ENCODE data around the gene SLC18B1.

Gene SLC18B1

GRCh38 chr6:132797951-132798868 is at the start of gene SLC18B1:
SLC18B1 (minus strand) TSS chr6:132798637; CDS start chr6:132798456, 181 bp downstream.
- peak in 1 of 2 experiments; percentile 70 for DNase-seq

DNA sequence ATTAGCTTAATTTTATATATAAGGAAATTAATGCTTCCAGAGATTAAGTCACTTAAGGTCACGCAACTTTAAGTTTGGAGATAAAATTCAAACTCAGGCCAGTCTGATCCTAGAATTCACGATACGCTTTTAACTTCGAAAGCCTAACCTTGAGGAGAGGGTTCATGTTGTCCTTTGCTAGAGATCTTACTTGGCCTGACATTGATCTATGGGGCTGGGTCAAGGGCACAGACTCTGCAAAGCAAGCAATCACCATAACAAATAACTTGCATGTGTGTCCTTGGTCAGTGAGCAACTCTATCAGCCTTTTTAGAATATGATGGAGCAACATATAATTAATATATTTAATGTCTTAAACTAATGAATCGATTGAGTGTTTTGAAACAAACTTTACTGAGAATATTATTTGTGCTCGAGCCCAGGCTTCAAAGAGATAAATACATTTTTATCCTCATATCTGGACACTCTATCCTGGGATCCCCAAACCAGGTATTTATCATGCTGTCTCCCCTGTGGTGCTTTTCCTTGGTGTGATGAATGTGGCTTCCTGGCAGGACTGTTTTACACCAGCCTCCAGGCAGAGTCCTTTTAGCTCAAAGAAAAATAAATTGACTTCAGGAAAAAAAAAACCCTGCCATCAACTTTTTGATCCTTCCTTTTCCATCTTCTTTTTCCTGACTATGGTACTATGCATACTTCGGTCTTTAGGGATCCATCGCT is 45.0 kb upstream of the SLC18B1 start:
- no peak for DNase-seq

GRCh38 chr6:132841966-132842365 is 43.5 kb upstream of the SLC18B1 start:
- DNase-seq, result no peak

GRCh38 chr6:132832891-132833290 is 34.5 kb upstream of the SLC18B1 start:
- DNase-seq, result no peak

- peak in 1 of 2 experiments; percentile 61 for DNase-seq
These were observed 31.9 kb upstream of the SLC18B1 start for GRCh38 chr6:132830334-132830751.

DNA sequence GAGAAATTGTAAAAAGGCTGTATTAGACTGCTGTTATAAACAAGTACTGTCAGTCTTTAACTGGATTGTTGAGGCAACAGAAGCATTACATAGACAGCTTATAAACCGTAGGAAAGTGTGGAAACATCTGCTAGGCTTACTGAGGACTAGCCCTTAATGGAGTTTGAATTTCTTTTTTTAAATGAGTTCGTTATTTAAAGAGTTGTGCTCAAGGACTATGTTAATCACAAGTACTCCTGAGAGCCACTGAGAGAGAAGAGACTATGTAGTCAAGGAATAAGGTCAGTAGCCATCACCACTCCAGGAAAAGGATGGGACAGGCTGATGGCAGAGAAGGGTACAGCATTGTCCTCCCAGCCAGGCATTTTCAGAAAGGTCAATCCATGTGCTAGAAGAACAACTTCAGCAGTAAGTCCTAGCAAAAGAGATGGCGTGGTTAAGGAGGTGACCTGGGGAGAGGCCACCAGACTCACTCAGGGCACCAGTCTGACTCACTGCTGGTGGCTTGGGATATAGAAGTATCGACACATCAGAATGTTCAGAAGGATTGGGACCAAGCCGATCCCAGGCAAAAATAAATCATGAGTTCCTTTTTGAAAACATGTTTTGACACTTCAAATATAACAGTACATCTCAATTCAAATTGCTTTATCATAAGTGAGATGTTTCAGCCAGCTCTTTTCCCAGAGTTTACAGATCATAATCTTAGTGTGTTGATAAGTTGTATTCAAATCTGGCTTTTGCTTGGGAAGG is 22.4 kb upstream of the SLC18B1 start:
- DNase-seq, result no peak

GRCh38 chr6:132819405-132820161 is 21.1 kb upstream of the SLC18B1 start:
- DNase-seq, result peak in 1 of 2 experiments; percentile 21

DNA sequence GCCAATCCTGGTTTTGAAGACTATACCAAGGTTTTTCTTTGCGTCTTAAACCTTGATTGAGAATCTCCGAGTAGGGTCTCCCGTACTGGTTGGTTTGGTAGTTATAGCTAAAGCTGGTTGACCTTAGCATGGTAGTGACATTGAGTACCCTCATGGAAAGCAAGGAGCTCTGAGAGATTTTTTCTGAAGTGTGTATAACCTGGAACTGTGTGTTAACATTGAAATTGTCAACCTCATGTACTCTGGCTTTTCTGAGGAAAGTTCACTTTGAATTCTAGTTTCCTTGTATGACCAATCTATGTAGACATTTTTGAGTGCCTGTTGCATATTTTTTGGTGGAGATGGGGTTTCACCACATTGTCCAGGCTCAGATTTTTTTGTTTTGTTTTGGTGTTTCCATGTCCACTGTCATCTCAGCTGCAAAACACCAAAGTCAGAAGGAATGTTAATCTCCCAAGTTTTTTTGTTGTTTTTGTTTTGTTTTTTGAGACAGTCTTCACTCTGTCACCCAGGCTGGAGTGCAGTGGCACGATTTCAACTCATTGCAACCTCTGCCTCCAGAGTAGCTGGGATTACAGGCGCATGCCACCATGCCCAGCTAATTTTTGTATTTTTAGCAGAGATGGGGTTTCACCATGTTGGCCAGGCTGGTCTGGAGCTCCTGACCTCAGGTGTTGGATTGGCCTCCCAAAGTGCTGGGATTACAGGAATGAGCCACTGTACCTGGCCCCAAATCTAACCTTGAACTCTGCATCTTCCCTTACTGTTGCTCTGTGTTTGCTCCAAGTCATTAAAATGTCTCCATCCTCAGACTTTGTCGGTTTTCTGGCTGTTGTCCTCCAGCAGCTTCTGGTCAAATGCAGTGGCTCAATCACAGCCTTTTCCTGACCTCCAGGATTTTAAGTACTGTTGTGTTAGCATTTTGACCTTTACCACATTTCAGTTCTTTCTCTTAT is 20.2 kb upstream of the SLC18B1 start:
- DNase-seq, result peak in 1 of 2 experiments; percentile 21

DNA sequence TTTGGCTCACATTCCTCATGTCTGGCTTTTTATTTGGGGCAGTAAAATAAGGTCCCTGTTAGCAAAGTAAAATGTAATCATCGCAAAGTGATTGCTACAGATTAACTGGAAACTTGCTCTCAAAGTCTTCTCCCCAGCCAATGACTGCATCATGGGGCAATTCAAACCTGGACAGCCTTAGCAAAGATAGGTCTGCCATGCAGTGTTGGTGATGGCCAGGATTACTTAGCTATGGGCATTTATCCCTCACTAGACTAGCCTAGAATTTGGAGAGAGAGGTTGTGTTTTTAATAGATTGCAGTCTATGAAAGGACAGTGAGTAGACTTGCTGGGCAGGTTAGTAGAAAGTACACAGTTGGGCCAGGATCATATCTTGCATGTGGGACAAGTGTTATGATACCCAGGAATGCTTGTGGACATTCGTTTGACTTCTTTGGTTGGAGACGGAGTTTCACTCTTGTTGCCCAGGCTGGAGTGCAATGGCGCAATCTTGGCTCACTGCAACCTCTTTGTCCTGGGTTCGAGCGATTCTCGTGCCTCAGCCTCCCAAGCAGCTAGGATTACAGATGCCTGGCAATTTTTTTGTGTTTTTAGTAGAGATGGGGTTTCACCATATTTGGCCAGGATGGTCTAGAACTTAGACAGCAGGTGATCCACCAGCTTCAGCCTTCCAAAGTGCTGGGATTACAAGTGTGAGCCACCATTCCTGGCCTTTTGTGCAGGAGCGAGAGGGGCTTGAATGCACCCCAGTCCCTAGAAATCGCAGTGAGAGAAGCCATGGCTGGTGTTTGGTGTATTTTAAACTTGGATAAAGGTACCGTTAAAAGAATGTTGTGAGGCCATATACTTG is 19.3 kb upstream of the SLC18B1 start:
- DNase-seq, result no peak

- no peak for DNase-seq
These were observed 18.2 kb upstream of the SLC18B1 start for GRCh38 chr6:132816660-132817059.

- no peak for DNase-seq
These were observed 16.5 kb upstream of the SLC18B1 start for GRCh38 chr6:132814716-132815570.

- peak in 1 of 2 experiments; percentile 71 for DNase-seq
These were observed 14.9 kb upstream of the SLC18B1 start for GRCh38 chr6:132813173-132813856.

GRCh38 chr6:132812756-132813172 is 14.3 kb upstream of the SLC18B1 start:
- no peak for DNase-seq

DNA sequence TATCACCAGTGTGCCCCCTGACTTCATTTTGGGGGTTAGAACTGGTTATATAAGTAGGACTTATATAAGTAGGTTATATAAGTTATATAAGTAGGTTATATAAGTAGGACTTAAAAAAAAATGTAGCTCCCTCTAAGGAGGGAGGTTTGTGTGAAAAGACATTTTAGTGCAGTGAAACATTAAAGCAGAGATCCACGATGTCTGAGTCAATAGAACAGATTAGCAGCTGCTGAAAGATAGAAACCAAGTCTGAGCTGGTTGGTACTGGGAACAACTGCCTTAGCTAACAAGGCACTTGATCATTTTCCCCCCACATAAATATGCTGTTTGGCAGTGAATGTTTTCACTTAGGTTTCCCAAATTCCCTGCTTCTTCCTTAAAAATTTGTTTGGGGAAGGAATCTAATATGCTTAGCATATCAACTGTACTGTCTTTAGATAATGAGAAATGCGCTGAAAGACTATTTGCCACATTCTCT is 13.9 kb upstream of the SLC18B1 start:
- DNase-seq, result no peak

DNA sequence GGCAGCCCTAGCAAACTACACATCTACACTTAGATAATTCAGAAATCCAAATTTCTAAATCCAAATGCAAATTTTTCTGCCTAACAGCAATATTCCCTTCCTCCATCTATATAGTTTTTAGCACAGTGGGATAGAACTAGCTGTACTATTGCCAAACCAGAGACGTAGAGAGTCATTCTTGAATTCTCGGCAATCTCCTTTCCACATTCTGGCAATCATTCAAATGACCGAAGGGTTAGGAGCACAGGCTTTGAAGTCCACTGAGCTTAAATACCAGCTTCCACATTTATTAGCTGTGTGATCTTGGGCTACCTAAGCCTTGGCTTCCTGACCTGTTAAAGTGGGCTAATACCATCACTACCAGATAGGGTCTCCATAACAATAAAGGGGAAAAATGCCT is 12.8 kb upstream of the SLC18B1 start:
- DNase-seq, result no peak

DNA sequence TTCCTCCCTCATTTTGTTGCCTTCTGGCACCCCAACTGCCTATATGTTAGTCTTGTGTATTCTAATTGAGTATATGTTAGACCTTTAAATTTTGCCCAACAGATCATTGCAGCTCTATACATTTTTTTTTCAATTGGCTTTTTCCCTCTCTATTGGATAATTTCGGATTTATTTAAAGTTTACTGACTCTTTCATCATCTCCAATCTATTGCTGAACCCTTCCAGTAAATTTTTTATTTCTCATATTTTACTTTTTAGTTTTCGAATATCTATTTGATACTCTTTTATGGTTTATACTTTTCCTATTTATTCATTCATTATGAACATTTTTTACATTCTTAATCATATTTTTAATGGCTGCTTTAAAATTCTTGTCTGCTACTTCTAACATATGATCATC is 7.1 kb upstream of the SLC18B1 start:
- no peak for DNase-seq

- DNase-seq, result no peak
These were observed 5.8 kb upstream of the SLC18B1 start for GRCh38 chr6:132804251-132804650.

- no peak for DNase-seq
These were observed 2.2 kb upstream of the SLC18B1 start for GRCh38 chr6:132800656-132801055.
